ENCODE data around the gene EML6. TPM values are rescaled to one million over a fixed set of nuclear protein-coding genes. Genes with fewer than 3 reads are reported as not detected.

The EML6 gene
- total RNA-seq, 1 experiment from 2014 or later: 1.5 TPM

DNA sequence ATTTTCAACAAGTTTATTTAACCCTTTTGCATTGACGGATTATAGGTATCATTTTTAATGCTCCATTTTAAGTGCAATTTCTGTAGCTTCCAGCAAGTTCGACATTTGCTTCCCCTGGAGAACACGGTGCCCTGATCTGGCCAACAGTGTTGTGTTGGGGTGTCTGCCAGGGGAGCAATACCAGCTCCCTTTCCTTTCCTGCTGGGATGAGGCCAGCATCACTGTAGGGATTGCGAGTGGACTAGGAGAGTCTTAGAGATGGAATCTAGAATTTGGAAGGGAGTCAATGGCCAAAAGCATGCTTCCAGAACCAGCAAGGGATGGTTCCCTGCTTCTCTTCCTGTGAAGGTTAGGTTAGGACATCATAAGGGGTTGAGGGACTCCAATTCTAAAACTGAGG, 191.6 kb downstream of the EML6 start:
- Histone ChIP-seq H3K14ac (ENCODE audit: insufficient read depth, low read length) (no peak overlapping the region), H3K4me2 (ENCODE audit: insufficient read depth, insufficient read length, low read length) (no peak overlapping the region), H3K18ac (ENCODE audit: insufficient read length, low read depth, low read length) (no peak overlapping the region), H2BK12ac (ENCODE audit: insufficient read length, low read depth, low read length) (no peak overlapping the region), H4K20me1 (ENCODE audit: control insufficient read depth, insufficient read depth, insufficient read length) (no peaks in the 10 kb centered on the region), H3K4me1 (ENCODE audit: insufficient read depth, low read length) (no peaks in the 10 kb centered on the region), H4K8ac (replicated peaks; ENCODE audit: insufficient read length, low read depth, low read length) (no peak overlapping the region), H3K79me2 (ENCODE audit: insufficient read depth, low read length) (no peaks in the 10 kb centered on the region), H4K5ac (ENCODE audit: insufficient read length, low read depth, low read length) (no peak overlapping the region), H3K27me3 (ENCODE audit: insufficient read depth, low read length) (no peaks in the 10 kb centered on the region), H2BK5ac (ENCODE audit: insufficient read length, low read length) (no peak overlapping the region), H3K4ac (ENCODE audit: low read depth, low read length) (no peak overlapping the region), H3K27ac (ENCODE audit: insufficient read length, low read depth, low read length) (no peak overlapping the region), H3K9ac (ENCODE audit: extremely low read depth, insufficient read length, low read length) (no peak overlapping the region), H3K56ac (ENCODE audit: insufficient read length, low read depth, low read length) (no peak overlapping the region), H2BK120ac (ENCODE audit: low read depth, low read length, poor library complexity, severe bottlenecking) (no peak overlapping the region), H2AK5ac (ENCODE audit: insufficient read length, low read length) (no peak overlapping the region), H3K9me3 (ENCODE audit: control insufficient read depth, low read depth, low read length) (no peaks in the 10 kb centered on the region), H2BK15ac (ENCODE audit: low read depth, low read length) (no peak overlapping the region), H3K23ac (ENCODE audit: insufficient read length, low read depth, low read length) (no peak overlapping the region), H3K23me2 (ENCODE audit: insufficient read length, low read depth, low read length, poor library complexity, severe bottlenecking) (no peaks in the 10 kb centered on the region), H3T11ph (ENCODE audit: low read length) (no peak overlapping the region), H4K91ac (ENCODE audit: insufficient read length, low read depth, low read length) (no peak overlapping the region), H2BK20ac (ENCODE audit: low read depth, low read length, poor library complexity, severe bottlenecking) (no peak overlapping the region), H3K79me1 (ENCODE audit: insufficient read depth, low read depth, low read length, poor library complexity, severe bottlenecking) (no peaks in the 10 kb centered on the region), H2AFZ (ENCODE audit: low read length) (no peak overlapping the region)
- TF ChIP-seq, protein P1, sequence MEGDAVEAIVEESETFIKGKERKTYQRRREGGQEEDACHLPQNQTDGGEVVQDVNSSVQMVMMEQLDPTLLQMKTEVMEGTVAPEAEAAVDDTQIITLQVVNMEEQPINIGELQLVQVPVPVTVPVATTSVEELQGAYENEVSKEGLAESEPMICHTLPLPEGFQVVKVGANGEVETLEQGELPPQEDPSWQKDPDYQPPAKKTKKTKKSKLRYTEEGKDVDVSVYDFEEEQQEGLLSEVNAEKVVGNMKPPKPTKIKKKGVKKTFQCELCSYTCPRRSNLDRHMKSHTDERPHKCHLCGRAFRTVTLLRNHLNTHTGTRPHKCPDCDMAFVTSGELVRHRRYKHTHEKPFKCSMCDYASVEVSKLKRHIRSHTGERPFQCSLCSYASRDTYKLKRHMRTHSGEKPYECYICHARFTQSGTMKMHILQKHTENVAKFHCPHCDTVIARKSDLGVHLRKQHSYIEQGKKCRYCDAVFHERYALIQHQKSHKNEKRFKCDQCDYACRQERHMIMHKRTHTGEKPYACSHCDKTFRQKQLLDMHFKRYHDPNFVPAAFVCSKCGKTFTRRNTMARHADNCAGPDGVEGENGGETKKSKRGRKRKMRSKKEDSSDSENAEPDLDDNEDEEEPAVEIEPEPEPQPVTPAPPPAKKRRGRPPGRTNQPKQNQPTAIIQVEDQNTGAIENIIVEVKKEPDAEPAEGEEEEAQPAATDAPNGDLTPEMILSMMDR (conservative IDR thresholded peaks at IDR 0.05): no peak
- H3K4me1 Mint-ChIP-seq: no peaks in the 10 kb centered on the region
- no peaks in the 10 kb centered on the region for H3K36me3 Mint-ChIP-seq (ENCODE audit: insufficient read depth in 1 of 3, low read depth in 3 of 3)
- H3K27me3 Mint-ChIP-seq (ENCODE audit: low read depth): no peaks in the 10 kb centered on the region
- H3K27ac Mint-ChIP-seq: no peak overlapping the region
- H3K4me3 Mint-ChIP-seq: no peak overlapping the region; a peak in 1 of 5 replicates
- DNase-seq: no peak
- no CpG with 5 or more reads among the region's 4 CpGs for WGBS (ENCODE audit: extremely low coverage, insufficient read length, low lambda C conversion rate)
- H3K9me3 Mint-ChIP-seq: no peaks in the 10 kb centered on the region
